Jurkat, Clone E6-1 (cell line): ENCODE results near the gene ALDH4A1.
"Not testable (repeated sequence)": the region's sequence is repeated elsewhere in the genome, so short reads cannot be mapped to it uniquely, and the experiment has no call there.

Experiments
- DNase-seq: peaks from one replicate; pipeline ENCODE4 v3.0.0-alpha.2; 2011; ENCODE audit warnings: low read depth, low spot score
- H3K4me3 ChIP-seq: 2 replicates; pipeline ENCODE4 v1.5.1; 2011; ENCODE audit warnings: mild to moderate bottlenecking, low read length, control low read depth, moderate library complexity

Gene ALDH4A1

DNA sequence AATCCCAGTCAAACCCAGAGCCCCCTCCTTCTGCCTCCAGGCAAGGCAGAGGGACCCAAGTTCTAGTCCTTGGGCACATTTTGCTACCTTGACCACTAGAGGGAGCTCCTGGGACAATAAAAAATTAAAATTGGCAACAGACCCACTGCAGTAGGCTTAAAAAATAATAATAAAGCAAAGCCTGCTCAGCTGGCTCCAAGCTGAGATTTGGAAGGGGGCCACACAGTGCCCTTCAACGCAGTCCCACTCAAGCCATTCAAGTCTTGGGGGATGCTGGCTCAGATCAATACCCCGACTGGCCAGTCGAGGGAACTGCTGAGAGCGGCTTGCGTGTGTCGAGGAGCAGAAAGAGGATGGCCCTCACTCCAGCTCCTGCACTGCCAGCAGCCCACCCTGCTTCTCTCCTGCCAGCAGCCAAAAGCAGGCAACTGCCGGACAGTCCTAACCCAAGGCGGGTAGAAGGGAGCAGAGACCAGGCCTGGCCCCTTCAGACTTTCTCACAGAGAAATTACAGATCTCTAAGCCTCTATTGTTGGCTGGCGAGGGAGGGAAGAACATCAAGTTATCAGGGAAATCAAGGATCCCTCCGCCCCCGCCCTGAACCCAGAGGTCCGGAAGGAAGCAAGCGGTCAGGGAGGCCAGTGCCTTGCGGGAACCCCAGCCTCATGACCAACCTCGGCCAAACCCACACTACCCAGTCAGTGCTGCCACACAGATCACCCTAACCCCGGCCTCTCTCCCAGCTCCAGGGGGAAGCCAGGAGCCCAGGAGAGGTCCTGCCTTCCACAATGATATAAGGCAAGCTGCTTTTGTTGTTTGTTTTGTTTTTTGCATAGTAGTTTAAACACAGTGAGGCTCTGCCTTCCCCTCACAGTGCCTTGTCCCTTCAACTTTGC is 4.9 kb upstream of the ALDH4A1 start:
- no peak overlapping the region for H3K4me3 ChIP-seq
- DNase-seq, result no peak

DNA sequence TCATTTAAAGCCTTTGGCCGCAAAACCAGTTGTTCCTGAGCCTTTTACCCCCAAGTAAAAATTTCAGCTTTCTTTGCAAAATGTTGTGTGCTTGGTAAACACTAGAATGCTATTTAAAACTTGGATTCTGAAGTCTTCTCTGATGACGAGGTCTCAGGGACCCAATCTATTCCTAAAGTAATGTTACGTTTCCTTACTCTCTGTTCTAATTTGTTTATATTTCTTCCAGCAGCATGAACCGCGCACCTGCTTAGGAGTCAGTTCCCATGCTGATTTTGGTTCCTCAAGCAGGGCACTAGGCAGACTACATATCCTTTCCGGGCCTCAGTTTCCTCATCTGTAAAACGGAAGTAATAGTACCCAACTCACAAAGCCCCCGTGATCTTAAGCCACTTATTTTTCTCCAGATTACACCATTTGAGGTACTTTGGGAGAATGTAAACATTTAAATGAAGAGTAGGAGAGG is 969 bp upstream of the ALDH4A1 start:
- no peak for DNase-seq
- H3K4me3 ChIP-seq, result peak overlapping the region; percentile 81

DNA sequence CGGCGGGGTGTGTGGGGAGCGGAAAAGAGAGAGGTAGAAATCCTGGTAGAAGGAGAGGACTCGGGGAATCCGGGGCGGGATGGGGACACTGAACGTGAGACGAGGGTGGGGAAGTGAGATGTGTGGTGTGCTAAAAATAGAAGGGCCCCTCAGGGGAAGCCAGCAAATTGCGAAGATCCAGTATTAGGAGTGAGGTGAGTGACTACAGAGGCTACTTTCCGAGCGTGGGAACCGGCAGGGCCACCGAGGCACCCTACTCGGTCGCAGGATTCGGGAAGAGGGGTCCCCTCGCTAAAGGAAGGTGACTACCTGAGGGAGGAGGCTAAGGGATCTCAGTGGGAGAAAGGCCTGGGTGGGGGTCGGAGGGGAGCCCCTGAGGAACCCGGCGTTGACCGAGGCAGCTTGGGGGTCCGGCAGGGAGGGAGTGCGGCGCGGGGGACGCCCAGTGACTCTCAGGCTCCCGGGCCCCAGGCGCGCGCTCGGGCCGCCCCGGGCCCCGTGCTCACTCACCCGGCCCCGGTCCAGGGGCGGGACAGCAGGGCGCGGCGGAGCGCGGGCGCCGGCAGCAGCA is 318 bp downstream of the ALDH4A1 start:
- peak overlapping the region; percentile 81 for H3K4me3 ChIP-seq
- no peak for DNase-seq

DNA sequence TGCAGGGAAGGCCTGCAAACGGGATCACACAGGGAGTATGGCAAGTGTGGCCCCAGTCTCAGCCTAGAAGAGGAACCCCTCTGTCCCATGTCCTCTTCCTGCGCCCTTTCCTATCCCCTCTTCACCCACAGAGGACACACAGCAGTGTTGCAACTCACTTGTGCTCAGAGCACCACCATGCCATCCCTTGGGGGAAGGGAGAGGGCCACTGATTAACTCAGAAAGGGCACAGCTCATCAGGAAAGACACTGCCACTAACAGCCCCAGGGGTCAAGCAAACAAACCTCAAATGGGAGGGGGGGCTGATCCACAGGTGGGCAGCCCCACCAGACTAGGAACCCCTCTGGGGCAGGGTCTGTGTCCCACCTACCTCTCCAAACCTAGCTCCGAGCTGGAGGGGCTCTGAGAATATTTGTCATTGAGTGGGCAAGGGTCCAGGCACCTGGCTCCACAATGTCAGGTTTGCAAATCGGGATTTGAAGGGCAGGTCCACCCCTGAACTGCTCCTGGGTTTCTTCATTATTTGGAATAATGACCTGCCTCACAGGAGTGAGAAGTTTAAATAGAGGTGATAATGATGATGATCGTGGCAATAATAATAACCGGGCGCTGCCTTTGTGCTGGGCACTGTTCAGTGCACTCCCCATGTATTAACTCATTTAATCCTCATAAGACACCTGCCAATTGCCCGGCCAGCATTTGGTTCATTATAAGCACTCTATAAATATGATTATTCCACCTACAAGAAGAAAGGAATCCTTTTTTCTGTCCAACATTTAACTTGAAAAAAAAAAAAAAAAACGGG is 1.0 kb downstream of the ALDH4A1 start:
- DNase-seq, result no peak
- H3K4me3 ChIP-seq, result peak overlapping the region; percentile 81

DNA sequence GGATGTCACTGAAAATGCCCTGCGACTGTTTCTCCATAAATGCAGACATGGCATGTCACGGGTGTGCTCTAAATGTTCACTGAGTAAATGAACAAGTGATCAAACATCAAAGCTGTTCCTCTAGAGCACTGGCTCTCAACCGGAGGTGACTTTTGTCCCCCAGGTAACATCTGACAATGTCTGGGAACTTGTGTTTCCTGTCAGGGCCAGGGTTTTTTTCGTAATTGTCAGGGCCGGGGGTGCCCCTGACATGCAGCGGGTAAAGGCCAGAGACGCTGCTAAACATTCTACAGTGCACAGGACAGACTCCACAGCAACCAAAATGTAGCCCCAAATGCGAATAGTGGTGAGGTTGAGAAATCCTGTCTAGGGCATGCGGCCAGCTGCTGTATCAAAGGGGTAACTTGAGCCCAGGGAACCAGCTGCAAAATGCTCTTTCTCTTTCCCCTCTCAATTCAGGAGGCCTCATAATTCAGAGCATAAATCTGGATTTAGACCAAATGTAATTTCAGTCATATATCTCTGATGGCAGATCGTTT is 2.0 kb downstream of the ALDH4A1 start:
- no peak for DNase-seq
- no peak overlapping the region for H3K4me3 ChIP-seq

DNA sequence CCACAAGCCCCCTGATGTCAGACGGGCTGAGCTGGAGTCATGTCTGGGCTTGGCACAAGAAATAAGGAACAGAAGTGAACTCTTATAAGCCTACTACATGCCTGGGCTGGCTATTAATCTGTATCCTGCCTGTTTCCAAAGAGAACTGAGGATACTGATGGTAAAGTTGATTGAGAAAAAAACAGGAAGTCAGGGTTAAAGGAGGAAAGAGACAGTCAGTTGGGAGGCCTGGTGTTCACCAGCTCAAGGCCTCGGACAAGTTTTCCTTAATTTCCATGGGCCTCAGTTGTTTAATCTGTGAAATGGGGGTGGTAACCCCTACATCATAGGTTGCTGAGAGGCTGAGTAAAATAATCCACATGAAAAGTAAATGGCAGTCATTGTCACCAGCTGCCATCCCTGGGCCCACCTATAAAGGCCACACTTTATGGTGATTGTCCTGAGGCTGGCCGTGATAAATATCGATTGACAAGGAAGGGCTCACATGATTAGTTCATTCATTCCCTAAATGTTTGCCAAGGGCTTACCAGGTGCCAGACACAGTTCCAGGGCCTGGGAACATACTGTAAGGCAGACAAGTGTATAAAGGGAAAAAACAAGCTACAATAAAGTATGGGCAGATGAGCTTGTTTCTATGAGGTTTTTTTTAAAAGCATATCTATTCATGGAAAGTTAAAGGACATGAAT is 2.8 kb downstream of the ALDH4A1 start:
- H3K4me3 ChIP-seq, result no peak overlapping the region

DNA sequence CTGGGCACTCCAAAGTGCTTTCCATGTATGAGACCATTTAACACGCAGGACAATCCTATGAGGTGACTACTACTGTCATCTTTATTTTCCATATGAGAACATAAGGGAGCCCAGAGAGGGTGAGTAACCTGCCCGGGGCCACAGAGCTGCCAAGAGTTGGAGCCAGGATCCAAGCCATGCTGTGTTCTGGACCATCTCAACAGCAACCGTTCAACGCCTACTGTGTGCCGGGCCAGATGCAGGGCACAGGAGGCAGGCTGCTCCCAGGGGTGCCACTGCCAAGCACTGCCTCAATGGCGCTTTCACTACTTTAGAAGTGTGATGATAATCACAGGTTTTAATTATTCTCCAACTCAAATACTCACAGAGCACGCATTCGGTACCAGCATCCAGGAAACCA is 3.8 kb downstream of the ALDH4A1 start:
- no peak for DNase-seq
- H3K4me3 ChIP-seq, result no peak overlapping the region

More for the DNA sequence above, 2.8 kb downstream of the ALDH4A1 start:
- DNase-seq, result no peak

DNA sequence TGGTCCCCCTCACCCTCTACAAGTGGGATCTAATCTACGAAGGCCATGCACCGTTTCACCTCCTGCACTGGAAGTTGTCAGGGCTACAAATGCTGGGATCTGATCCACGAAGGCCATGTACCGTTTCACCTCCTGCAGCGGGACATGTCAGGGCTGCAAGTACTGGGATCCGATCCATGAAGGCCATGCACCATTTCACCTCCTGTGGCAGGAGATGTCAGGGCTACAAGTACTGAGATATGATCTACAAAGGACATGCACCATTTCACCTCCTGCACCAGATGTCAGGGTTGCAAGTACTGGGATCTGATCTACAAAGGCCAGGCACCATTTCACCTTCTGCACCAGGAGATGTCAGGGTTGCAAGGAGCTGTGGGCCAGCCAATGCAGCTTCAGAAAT is 7.0 kb downstream of the ALDH4A1 start:
- no peak overlapping the region for H3K4me3 ChIP-seq
- no peak for DNase-seq

DNA sequence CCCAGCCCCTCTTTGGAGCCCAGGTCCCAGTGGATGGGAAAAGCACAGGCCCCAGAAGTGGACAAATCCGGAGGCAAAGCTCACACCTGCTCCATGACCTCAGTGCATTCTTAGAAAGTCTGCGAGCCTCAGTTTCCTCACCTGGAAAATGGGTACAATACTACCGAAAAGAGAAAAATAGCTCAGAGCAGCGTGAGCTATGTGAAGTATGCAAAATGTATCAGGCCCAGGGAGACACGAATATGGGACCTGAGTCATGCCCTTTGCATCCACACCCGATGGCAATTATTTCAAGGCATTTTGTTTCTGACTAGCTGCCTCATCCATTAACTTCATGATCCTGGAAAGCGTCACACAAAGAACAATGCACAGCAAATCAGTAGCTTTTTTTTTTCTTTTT is 9.2 kb downstream of the ALDH4A1 start:
- DNase-seq, result no peak

DNA sequence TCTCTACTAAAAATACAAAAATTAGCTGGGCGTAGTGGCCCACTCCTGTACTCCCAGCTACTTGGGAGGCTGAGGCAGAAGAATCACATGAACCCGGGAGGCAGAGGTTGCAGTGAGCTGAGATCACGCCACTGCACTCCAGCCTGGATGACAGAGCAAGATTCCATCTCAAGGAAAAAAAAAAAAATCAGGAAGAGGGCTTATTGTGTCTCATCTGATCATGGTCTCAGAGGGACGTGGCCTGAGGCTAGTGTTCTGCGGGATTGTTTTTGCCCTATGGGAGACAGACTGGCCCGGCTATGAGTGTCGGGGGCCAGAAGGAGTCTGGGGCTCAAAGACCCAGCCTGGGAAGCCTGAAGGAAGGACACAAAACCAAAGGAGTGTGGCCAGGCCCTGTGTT is 10.5 kb downstream of the ALDH4A1 start:
- not testable (repeated sequence) for H3K4me3 ChIP-seq, DNase-seq

More for the DNA sequence above, 9.2 kb downstream of the ALDH4A1 start:
- H3K4me3 ChIP-seq, result no peak overlapping the region

DNA sequence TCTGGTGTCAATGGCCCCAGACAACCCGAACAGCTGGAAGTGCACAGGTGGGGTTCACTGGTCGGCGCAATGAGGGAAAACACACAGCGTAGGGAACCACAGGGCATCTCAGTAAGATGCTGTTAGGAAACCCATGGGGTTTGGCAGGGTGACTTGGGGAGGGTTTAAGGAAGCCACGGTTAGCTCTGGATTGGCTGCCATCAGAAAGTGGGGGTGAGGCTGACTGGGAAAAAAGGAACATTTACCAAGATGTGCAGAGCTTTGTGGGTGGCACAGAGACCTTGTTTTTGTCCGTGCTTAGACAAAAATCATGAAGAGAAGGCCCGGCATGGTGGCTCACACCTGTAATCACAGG is 11.0 kb downstream of the ALDH4A1 start:
- no peak overlapping the region for H3K4me3 ChIP-seq
- DNase-seq, result no peak

DNA sequence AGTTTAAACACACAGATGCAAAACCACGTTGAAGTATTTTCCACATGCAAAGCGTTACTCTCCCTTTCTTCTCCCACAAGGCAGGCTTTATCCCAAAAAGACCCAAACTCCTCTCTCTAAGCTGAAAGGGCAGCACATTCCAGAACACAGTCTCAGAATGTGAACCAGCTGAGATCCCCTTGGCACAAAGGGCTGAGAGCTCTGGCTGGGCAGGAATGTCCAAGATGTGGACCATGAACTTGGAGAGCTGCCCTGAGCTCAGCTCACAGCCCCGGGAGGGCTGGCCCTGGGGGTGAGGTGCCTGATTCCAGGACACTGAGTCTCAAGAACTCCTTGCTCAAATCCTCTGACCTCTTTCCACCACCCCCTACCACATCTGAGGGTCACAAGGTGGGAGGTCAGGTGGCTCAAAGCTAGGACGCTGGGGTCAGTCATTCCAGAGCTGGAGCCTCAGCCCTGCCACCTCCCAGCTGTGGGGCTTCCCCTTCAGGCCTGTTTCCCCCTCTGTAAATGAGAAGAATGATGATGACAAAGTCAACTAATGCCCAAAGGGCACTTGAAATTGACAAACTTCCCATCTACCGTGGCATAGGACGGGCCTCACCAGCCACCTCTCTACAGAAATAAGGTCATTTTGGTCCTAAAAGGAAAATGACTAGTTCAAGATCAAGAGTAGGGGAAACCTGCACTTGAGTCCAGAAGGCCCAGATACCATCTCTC is 11.5 kb downstream of the ALDH4A1 start:
- no peak overlapping the region for H3K4me3 ChIP-seq
- DNase-seq, result no peak

DNA sequence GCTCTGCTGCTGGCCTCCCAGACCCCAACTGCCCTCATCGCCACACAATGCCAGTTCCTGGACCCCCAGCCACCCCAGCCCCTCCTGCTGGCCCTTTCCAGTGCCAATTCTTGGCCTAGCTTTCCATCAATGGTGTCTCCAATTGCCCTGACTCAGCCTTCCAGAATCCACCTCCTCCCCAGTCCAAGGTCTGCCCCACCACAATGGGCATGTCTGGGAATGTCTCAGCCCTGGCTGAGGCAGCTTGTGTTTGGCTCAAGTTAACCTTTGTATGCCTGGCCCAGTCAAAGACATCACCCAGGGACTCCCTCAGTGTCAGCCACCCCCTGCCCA is 16.4 kb downstream of the ALDH4A1 start:
- DNase-seq, result no peak
- no peak overlapping the region for H3K4me3 ChIP-seq

DNA sequence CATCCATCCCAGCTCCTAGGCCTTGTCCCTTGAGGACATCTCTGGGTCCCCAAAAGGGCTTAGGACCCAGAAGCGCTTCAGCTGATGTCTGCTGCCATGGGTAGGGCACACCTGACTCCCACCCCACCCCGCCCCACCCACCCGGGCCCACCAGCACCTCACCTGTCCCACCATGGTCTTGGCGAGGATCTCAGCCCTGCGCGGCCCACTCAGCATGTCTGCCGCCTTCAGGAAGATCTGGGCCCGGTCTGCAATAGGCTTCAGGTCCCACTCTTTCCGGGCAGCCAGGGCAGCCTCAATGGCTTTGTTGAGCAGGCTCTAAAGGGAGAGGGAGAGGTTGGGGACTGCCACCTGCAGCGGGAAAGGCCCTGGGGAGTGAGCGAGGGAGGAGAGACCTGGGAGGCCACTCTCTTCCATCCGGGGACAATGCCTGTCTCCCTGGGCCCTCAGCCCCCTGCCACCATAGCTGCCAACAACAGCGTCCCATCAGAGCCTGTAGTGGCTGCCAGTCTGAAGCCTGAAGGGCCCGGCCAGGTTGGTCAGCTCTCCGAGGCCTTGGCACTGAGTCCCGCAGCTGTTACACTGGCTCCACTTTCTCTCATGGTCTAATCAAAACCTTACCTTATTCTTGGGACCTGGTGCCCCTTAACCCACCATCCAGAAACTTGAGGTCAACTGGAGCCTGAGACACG is 16.9 kb downstream of the ALDH4A1 start:
- no peak overlapping the region for H3K4me3 ChIP-seq
- no peak for DNase-seq

DNA sequence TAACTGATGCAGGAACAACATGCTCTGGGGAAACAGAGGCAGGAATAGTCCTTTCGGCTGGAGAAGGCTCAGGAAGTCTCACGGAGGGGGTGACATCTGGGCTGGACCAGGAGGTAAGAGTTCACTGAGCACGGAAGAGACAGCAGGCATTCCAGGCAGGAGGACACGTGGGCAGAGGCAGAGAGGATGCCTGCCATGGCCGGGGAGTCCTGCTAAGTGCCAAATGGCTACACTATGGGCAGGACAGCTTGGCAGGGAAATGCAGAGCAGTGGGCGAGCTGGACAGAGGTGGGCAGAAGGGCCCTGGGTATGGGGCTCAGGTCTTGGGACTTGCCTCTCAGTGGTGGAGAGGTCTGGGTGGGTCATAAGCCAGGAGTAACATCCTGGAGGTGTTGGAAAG is 17.6 kb downstream of the ALDH4A1 start:
- no peak for DNase-seq

DNA sequence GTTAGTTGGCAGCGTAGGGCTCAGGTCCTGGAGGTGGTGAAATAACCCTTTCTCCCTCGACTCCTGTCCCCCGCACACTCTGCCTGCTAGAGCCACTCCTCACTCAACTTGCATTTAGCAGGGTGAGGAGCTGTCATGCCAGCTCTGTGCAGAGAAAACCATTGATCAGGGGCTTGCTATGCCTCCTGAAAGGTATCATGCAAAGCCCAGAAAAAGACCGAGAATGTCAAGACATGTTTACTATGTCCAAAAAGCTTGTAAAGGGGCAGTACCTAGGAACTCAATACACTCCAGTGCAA is 18.0 kb downstream of the ALDH4A1 start:
- no peak for DNase-seq
- no peak overlapping the region for H3K4me3 ChIP-seq

More for the DNA sequence above, 17.6 kb downstream of the ALDH4A1 start:
- no peak overlapping the region for H3K4me3 ChIP-seq

DNA sequence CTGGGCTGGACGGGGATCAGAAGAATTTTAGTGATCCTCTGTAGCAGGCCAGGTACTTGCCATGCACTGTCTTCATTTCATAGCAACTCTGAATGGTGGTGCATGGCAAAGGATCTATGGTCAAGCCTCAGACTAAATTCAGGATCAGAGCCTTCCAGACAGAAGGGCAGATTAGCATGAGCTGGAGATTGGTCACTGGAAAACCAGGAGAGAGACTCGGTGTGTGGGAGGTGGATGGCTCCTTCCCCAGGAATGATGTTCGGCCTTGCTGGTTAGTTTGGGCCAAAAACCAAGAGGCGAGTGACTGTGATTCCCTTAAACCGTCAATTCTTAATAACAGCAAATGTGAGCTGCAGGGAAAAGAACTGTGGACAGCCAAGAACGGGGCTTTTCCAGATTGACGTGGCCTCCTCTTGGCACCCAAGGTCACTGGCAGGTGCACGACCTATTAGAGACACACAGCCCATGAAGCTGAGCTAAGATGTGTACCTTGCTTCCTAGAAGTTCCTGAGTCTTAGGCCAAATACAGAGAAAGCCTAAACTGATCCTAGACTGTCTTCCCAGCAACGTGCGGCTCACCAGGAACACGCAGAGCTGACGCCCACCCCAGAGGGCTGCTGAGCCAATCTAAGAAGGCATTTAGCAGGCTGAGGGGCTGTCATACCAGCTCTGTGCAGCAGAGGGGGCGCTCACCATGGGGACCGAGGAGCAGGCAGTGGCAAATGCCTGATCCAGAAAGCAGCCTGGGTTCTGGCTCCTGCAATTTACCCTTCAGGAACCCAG is 18.5 kb downstream of the ALDH4A1 start:
- H3K4me3 ChIP-seq, result no peak overlapping the region
- DNase-seq, result peak; percentile 44

DNA sequence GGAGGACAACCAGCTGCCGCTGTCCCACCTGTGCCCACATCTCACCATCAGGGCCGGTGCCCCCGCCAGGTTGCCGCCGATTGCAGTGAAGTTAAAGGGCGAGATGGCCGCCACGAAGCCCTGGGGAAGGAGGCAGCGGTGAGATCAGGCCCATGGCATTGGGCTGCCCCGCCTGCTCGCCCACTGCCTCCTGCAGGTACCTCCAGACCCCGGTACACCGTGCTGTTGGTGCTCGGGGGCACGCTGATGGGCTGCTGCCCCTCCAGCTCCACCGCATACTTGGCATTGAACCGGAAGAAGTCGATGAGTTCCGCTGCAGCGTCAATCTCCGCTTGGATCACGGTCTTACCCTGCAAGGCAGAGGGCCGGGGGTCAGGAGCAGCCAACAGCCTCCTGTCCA is 19.3 kb downstream of the ALDH4A1 start:
- no peak for DNase-seq
- H3K4me3 ChIP-seq, result no peak overlapping the region
